Natural killer cell (primary cell): ENCODE data around the gene PCYT2. TPM values are rescaled to one million over a fixed set of nuclear protein-coding genes. Genes with fewer than 3 reads are reported as not detected.
A peak's percentile ranks its signal among the peaks of the same experiment; 100 is the strongest.

ENCODE experiments used
- ATAC-seq, 3 donors: fragments of 150-1000 bp in 2 of 3; fragments of 200-7000 bp in 1 of 3; cut with Tn5 transposase; 1 replicate in 1 of 3; 2 replicates in 2 of 3; pipeline ENCODE4 v1.10.0; 2021; ENCODE audit warnings: mild to moderate bottlenecking in 2 of 3, moderate library complexity in 2 of 3
- DNase-seq, 2 donors: peaks; one replicate each; pipeline versions ENCODE4 v3.0.0 to v3.0.0-alpha.2; 2013 to 2021; ENCODE audit warnings: mixed read lengths in 1 of 2
- H3K27ac ChIP-seq: one replicate; pipeline ENCODE4 v1.5.1; 2013; ENCODE audit warnings: mild to moderate bottlenecking, low read length
- H3K27me3 ChIP-seq: one replicate; pipeline ENCODE4 v1.6.1; 2013; ENCODE audit warnings: low read length; ENCODE audit not compliant: control insufficient read depth, insufficient read depth
- H3K36me3 ChIP-seq: one replicate; pipeline ENCODE4 v1.6.1; 2013; ENCODE audit warnings: low read length; ENCODE audit not compliant: control insufficient read depth, insufficient read depth
- H3K4me1 ChIP-seq: one replicate; pipeline ENCODE4 v1.6.1; 2013; ENCODE audit warnings: low read length; ENCODE audit not compliant: control insufficient read depth, insufficient read depth
- H3K4me3 ChIP-seq: one replicate; pipeline ENCODE4 v1.5.1; 2013; ENCODE audit warnings: low read length
- H3K9me3 ChIP-seq: one replicate; pipeline ENCODE4 v1.6.1; 2013; ENCODE audit warnings: low read length; ENCODE audit not compliant: control insufficient read depth, insufficient read depth
- H3K27ac Mint-ChIP-seq, 2 donors: one replicate each; pipeline ENCODE4 v1.8.0; 2022; ENCODE audit warnings: mild to moderate bottlenecking in 2 of 2, mixed read lengths in 2 of 2, moderate library complexity in 1 of 2
- H3K27me3 Mint-ChIP-seq, 2 donors: one replicate each; pipeline ENCODE4 v1.8.0; 2022; ENCODE audit warnings: low read depth in 2 of 2, mixed read lengths in 2 of 2
- H3K36me3 Mint-ChIP-seq: one replicate; pipeline ENCODE4 v1.8.0; 2022; ENCODE audit warnings: mixed read lengths
- H3K4me1 Mint-ChIP-seq, 2 donors: one replicate each; pipeline ENCODE4 v1.8.0; 2022; ENCODE audit warnings: mixed read lengths in 2 of 2
- H3K4me3 Mint-ChIP-seq: one replicate; pipeline ENCODE4 v1.8.0; 2022; ENCODE audit warnings: mild to moderate bottlenecking, moderate library complexity, mixed read lengths
- H3K9me3 Mint-ChIP-seq, 2 donors: one replicate each; pipeline ENCODE4 v1.8.0; 2022; ENCODE audit warnings: mixed read lengths in 2 of 2
- CTCF ChIP-seq: fragments of 200-600 bp; IDR thresholded peaks from one replicate; pipeline ENCODE4 v1.8.0; 2022; ENCODE audit warnings: antibody characterized with exemption
- WGBS: methylation state at CpG from one replicate; pipeline ENCODE4 v1.1.7; 2013; ENCODE audit warnings: missing lambda C conversion rate; ENCODE audit not compliant: insufficient coverage; 5-methylcytosine and 5-hydroxymethylcytosine counted together
- intact Hi-C: fragments of 100-400 bp; cut with micrococcal nuclease; formaldehyde crosslinking; loops from one replicate; pipeline ENCODE4 v1.14.2; 2022
- total RNA-seq, 4 donors: library from RNA; stranded (reverse); fragments of 120-200 nt in 1 of 4; gene quantifications; one replicate each; pipeline versions ENCODE4 v1.2.3 to v1.2.4, GENCODE V29; 2013 to 2022

PCYT2 gene
- total RNA-seq, 3 donors from 2014 or later (not counting 1 experiment from before 2014, with no cell fraction given), result 30.6 to 34.4 (median 34.2) TPM

DNA sequence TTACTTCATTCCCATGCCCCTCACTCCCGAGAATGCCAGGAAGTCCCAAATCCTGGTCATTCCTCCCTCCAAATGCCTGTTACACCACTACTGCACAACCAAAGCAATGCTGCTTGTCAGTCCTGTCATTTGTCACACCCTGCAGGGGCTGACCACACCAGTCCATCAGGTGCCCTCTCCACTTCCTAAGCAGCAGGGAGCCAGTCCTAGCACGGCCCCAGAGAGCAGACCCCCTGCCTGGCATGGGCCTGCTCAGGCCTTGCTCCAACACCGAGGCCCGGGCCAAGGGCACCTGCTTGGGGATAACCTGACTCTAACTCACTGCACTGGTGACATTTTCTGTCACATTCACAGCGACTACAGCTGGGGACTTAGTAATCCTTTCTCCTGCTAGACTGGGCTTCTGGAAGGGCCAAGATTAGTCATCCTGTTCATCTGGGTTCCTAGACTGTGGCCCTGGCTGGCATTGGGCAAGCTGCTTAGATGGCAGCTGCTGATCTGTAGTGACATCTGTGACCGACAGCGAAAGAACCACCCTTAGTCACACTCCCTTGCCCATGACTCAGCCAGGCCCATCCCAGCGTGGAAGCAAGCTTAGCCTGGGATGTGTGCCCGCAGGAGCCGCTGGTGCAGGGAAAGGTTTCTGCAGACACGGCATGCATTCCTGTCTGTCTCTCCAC lies 25.2 kb downstream of the PCYT2 start:
- 95% methylated on average over 11 of the region's 11 CpGs for WGBS
- DNase-seq (no peak), ATAC-seq (no peak)
- Histone ChIP-seq H3K36me3 (peaks cover 47% of the 10 kb centered on the region), H3K27ac (no peak overlapping the region), H3K27me3 (no peaks in the 10 kb centered on the region), H3K4me1 (peaks cover 14% of the 10 kb centered on the region), H3K4me3 (no peak overlapping the region), H3K9me3 (no peaks in the 10 kb centered on the region)
- Mint-ChIP-seq H3K36me3 (no peaks in the 10 kb centered on the region), H3K9me3 (no peaks in the 10 kb centered on the region), H3K4me1 (peaks cover 10 to 20% of the 10 kb centered on the region in 2 donors), H3K4me3 (no peak overlapping the region), H3K27me3 (no peaks in the 10 kb centered on the region), H3K27ac (peak overlapping the region; percentile 57 to 67)
- no peak for TF ChIP-seq CTCF
- intact Hi-C loops, result no loop called here

DNA sequence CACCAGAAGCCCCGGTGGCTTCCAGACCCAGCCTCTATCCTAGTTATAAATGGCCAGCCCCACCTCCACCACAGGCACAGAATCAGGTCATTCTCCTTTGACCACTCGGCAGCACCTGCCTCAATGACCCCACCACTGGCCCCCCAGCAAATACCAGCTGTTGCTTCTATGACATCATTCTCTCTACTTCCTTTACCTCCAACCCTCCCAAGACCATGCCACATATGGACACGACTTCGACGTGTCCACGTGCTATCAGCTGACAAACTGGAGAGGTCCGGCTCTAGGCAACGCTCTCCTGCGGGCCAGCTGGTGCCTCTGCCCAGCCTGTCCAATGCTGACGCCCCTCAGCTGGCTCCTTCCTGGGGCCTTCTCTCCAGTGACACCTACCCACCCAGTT lies 25.7 kb downstream of the PCYT2 start:
- H3K4me1 Mint-ChIP-seq, result peaks cover 10 to 20% of the 10 kb centered on the region in 2 donors
- no peaks in the 10 kb centered on the region for H3K9me3 Mint-ChIP-seq
- no peaks in the 10 kb centered on the region for H3K36me3 Mint-ChIP-seq
- peaks cover 47% of the 10 kb centered on the region for H3K36me3 ChIP-seq
- no peak for DNase-seq
- intact Hi-C loops, result no loop called here
- no peaks in the 10 kb centered on the region for H3K27me3 Mint-ChIP-seq
- H3K4me1 ChIP-seq, result peaks cover 9% of the 10 kb centered on the region
- H3K4me3 ChIP-seq, result no peak overlapping the region
- no peaks in the 10 kb centered on the region for H3K27me3 ChIP-seq
- TF ChIP-seq CTCF, result no peak
- H3K9me3 ChIP-seq, result no peaks in the 10 kb centered on the region
- WGBS, result 95% methylated on average over 10 of the region's 10 CpGs
- H3K27ac ChIP-seq, result no peak overlapping the region
- peak in 1 of 3 donors; percentile 17 for ATAC-seq
- H3K4me3 Mint-ChIP-seq, result peak overlapping the region; percentile 25
- H3K27ac Mint-ChIP-seq, result peak overlapping the region; percentile 57 to 67

DNA sequence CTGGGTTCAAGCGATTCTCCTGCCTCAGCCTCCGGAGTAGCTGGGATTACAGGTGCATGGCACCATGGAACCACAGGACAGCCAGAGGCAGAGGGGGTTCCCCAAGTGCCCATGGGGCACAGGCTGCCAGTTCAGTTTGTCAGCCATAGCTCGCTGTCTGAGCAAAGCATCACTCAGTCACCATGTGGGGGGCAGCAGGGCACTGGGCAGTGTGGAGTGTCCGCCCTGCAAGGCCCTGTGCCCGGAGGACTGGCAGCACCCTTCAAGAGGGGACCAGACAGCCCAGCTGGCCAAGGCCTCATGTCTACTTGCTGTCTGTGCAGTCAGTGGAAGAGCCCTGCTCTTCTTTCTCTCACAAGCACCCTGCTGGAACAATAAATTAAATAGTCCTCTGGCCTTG lies 26.2 kb downstream of the PCYT2 start:
- Histone ChIP-seq H3K27ac (no peak overlapping the region), H3K36me3 (peaks cover 47% of the 10 kb centered on the region), H3K9me3 (no peaks in the 10 kb centered on the region), H3K4me3 (no peak overlapping the region), H3K4me1 (peaks cover 4% of the 10 kb centered on the region), H3K27me3 (no peaks in the 10 kb centered on the region)
- Mint-ChIP-seq H3K27ac (peak overlapping the region in 1 of 2 donors; percentile 57), H3K4me1 (peaks cover 10 to 20% of the 10 kb centered on the region in 2 donors), H3K4me3 (no peak overlapping the region), H3K36me3 (no peaks in the 10 kb centered on the region), H3K27me3 (no peaks in the 10 kb centered on the region), H3K9me3 (no peaks in the 10 kb centered on the region)
- TF ChIP-seq CTCF, result no peak
- DNase-seq (no peak), ATAC-seq (peak in 1 of 3 donors; percentile 14)
- WGBS, result 97% methylated on average over 5 of the region's 5 CpGs
- intact Hi-C loops, result no loop called here

GRCh38 chr17:81884520-81884919 lies 26.7 kb downstream of the PCYT2 start:
- WGBS, result 91% methylated on average over 11 of the region's 11 CpGs
- H3K4me3 ChIP-seq, result no peak overlapping the region
- H3K9me3 ChIP-seq, result no peaks in the 10 kb centered on the region
- Mint-ChIP-seq H3K9me3 (no peaks in the 10 kb centered on the region), H3K36me3 (no peaks in the 10 kb centered on the region), H3K27me3 (no peaks in the 10 kb centered on the region), H3K4me1 (peaks cover 10 to 20% of the 10 kb centered on the region in 2 donors), H3K4me3 (no peak overlapping the region), H3K27ac (no peak overlapping the region)
- TF ChIP-seq CTCF, result no peak
- H3K36me3 ChIP-seq, result peaks cover 43% of the 10 kb centered on the region
- H3K27ac ChIP-seq, result no peak overlapping the region
- ATAC-seq (peak in 1 of 3 donors; percentile 43), DNase-seq (no peak)
- intact Hi-C loops, result no loop called here
- no peaks in the 10 kb centered on the region for H3K27me3 ChIP-seq
- no peaks in the 10 kb centered on the region for H3K4me1 ChIP-seq
